Activated CD8-positive, alpha-beta memory T cell treated with anti-CD3 and anti-CD28 coated beads for 36 hours (primary cell): Measurements from ENCODE around the gene PDCL2. TPM values are rescaled to one million over a fixed set of nuclear protein-coding genes. Genes with fewer than 3 reads are reported as not detected.

Experiments
- total RNA-seq, 2 experiments: library from RNA; stranded (reverse); gene quantifications; one replicate each; pipeline ENCODE4 v1.2.3, GENCODE V29; 2021

PDCL2 gene
- total RNA-seq, 2 experiments from 2014 or later: not detected

Other genes with a start within 250 kb of the PDCL2 start
- gene SRD5A3, start 246.0 kb downstream of the PDCL2 start, total RNA-seq: 10 to 100 TPM; 25.9 to 27.7 TPM
- 10 to 100 TPM; 77.7 to 78.2 TPM for gene TMEM165, start 196.3 kb downstream of the PDCL2 start, total RNA-seq
- 10 to 100 TPM; 15.7 to 20.0 TPM for gene CLOCK, start 45.3 kb downstream of the PDCL2 start, total RNA-seq
- under 1 TPM in 1 of 2 experiments, not detected in 1; 0.23 TPM for gene NMU, start 44.1 kb upstream of the PDCL2 start, total RNA-seq
- gene EXOC1L, start 227.5 kb upstream of the PDCL2 start, total RNA-seq: not detected